ENCODE results near the gene ANGPT4. TPM values are rescaled to one million over a fixed set of nuclear protein-coding genes. Genes with fewer than 3 reads are reported as not detected.

The ANGPT4 gene
- total and polyA plus RNA-seq, 5 donors from 2014 or later = not detected

GRCh38 chr20:910870-911770, 5.0 kb downstream of the ANGPT4 start:
- Mint-ChIP-seq H3K27me3 (peaks cover 5% of the 10 kb centered on the region), H3K4me3 (no peak overlapping the region)

GRCh38 chr20:910132-910869, 5.8 kb downstream of the ANGPT4 start:
- no peaks in the 10 kb centered on the region for H3K4me1 Mint-ChIP-seq
- H3K27ac Mint-ChIP-seq = no peak overlapping the region
- Histone ChIP-seq H3K36me3 (ENCODE audit: control insufficient read depth, insufficient read depth, low read length) (no peaks in the 10 kb centered on the region), H3K27me3 (ENCODE audit: control insufficient read depth, insufficient read depth, low read length) (peaks cover 2% of the 10 kb centered on the region), H3K4me1 (ENCODE audit: control insufficient read depth, insufficient read depth, low read length, poor library complexity, severe bottlenecking) (no peaks in the 10 kb centered on the region), H3K27ac (ENCODE audit: insufficient read depth, low read length, poor library complexity, severe bottlenecking) (no peak overlapping the region), H3K9me3 (ENCODE audit: control insufficient read depth in 2 of 2, low read length in 2 of 2) (no peaks in the 10 kb centered on the region), H3K4me3 (ENCODE audit: low read depth, low read length) (no peak overlapping the region)
- no peaks in the 10 kb centered on the region for H3K9me3 Mint-ChIP-seq
- peaks cover 4% of the 10 kb centered on the region for H3K27me3 Mint-ChIP-seq
- ATAC-seq (ENCODE audit: low read depth in 2 of 2) = no peak
- no peak overlapping the region for H3K4me3 Mint-ChIP-seq
- no peak for DNase-seq
- no peaks in the 10 kb centered on the region for H3K36me3 Mint-ChIP-seq

More at GRCh38 chr20:910870-911770, 5.0 kb downstream of the ANGPT4 start:
- Histone ChIP-seq H3K27ac (ENCODE audit: insufficient read depth, low read length, poor library complexity, severe bottlenecking) (no peak overlapping the region), H3K4me1 (ENCODE audit: control insufficient read depth, insufficient read depth, low read length, poor library complexity, severe bottlenecking) (no peaks in the 10 kb centered on the region), H3K27me3 (ENCODE audit: control insufficient read depth, insufficient read depth, low read length) (peaks cover 2% of the 10 kb centered on the region), H3K4me3 (ENCODE audit: low read depth, low read length) (no peak overlapping the region), H3K36me3 (ENCODE audit: control insufficient read depth, insufficient read depth, low read length) (no peaks in the 10 kb centered on the region), H3K9me3 (ENCODE audit: control insufficient read depth in 2 of 2, low read length in 2 of 2) (no peaks in the 10 kb centered on the region)
- ATAC-seq (ENCODE audit: low read depth in 2 of 2) (no peak), DNase-seq (no peak)
- peak overlapping the region in 1 of 3 donors; percentile 77 for H3K27ac Mint-ChIP-seq
- H3K4me1 Mint-ChIP-seq = no peaks in the 10 kb centered on the region
- H3K9me3 Mint-ChIP-seq = no peaks in the 10 kb centered on the region
- no peaks in the 10 kb centered on the region for H3K36me3 Mint-ChIP-seq

- Mint-ChIP-seq H3K4me1 (no peaks in the 10 kb centered on the region), H3K27ac (peak overlapping the region in 1 of 3 donors; percentile 48), H3K36me3 (no peaks in the 10 kb centered on the region), H3K4me3 (no peak overlapping the region), H3K27me3 (no peaks in the 10 kb centered on the region), H3K9me3 (no peaks in the 10 kb centered on the region)
- Histone ChIP-seq H3K27ac (ENCODE audit: insufficient read depth, low read length, poor library complexity, severe bottlenecking) (no peak overlapping the region), H3K36me3 (ENCODE audit: control insufficient read depth, insufficient read depth, low read length) (no peaks in the 10 kb centered on the region), H3K4me1 (ENCODE audit: control insufficient read depth, insufficient read depth, low read length, poor library complexity, severe bottlenecking) (no peaks in the 10 kb centered on the region), H3K4me3 (ENCODE audit: low read depth, low read length) (no peak overlapping the region), H3K9me3 (ENCODE audit: control insufficient read depth in 2 of 2, low read length in 2 of 2) (no peaks in the 10 kb centered on the region), H3K27me3 (ENCODE audit: control insufficient read depth, insufficient read depth, low read length) (peaks cover 2% of the 10 kb centered on the region)
- ATAC-seq (ENCODE audit: low read depth in 2 of 2) = no peak
- no peak for DNase-seq
These were observed 6.5 kb downstream of the ANGPT4 start for GRCh38 chr20:909641-910040.

GRCh38 chr20:906703-907270, 9.3 kb downstream of the ANGPT4 start:
- no peak for ATAC-seq (ENCODE audit: low read depth in 2 of 2)
- no peak for DNase-seq
- no peak overlapping the region for H3K4me3 Mint-ChIP-seq
- H3K27me3 ChIP-seq (ENCODE audit: control insufficient read depth, insufficient read depth, low read length) = no peaks in the 10 kb centered on the region
- H3K27ac Mint-ChIP-seq = peak overlapping the region in 1 of 3 donors; percentile 66
- no peaks in the 10 kb centered on the region for H3K36me3 ChIP-seq (ENCODE audit: control insufficient read depth, insufficient read depth, low read length)
- no peaks in the 10 kb centered on the region for H3K36me3 Mint-ChIP-seq
- no peaks in the 10 kb centered on the region for H3K27me3 Mint-ChIP-seq
- no peaks in the 10 kb centered on the region for H3K9me3 ChIP-seq (ENCODE audit: control insufficient read depth in 2 of 2, low read length in 2 of 2)
- no peak overlapping the region for H3K27ac ChIP-seq (ENCODE audit: insufficient read depth, low read length, poor library complexity, severe bottlenecking)
- no peaks in the 10 kb centered on the region for H3K9me3 Mint-ChIP-seq
- no peaks in the 10 kb centered on the region for H3K4me1 ChIP-seq (ENCODE audit: control insufficient read depth, insufficient read depth, low read length, poor library complexity, severe bottlenecking)
- H3K4me3 ChIP-seq (ENCODE audit: low read depth, low read length) = no peak overlapping the region
- no peaks in the 10 kb centered on the region for H3K4me1 Mint-ChIP-seq

GRCh38 chr20:906001-906520, 10.1 kb downstream of the ANGPT4 start:
- Mint-ChIP-seq H3K27ac (no peak overlapping the region), H3K4me1 (no peaks in the 10 kb centered on the region), H3K27me3 (no peaks in the 10 kb centered on the region), H3K36me3 (no peaks in the 10 kb centered on the region), H3K4me3 (no peak overlapping the region), H3K9me3 (peaks cover 0 to 1% (median 0%) of the 10 kb centered on the region in 7 donors)
- ATAC-seq (ENCODE audit: low read depth in 2 of 2) (no peak), DNase-seq (no peak)
- H3K4me3 ChIP-seq (ENCODE audit: low read depth, low read length) = no peak overlapping the region
- no peak overlapping the region for H3K27ac ChIP-seq (ENCODE audit: insufficient read depth, low read length, poor library complexity, severe bottlenecking)
- H3K27me3 ChIP-seq (ENCODE audit: control insufficient read depth, insufficient read depth, low read length) = no peaks in the 10 kb centered on the region
- no peaks in the 10 kb centered on the region for H3K4me1 ChIP-seq (ENCODE audit: control insufficient read depth, insufficient read depth, low read length, poor library complexity, severe bottlenecking)
- no peaks in the 10 kb centered on the region for H3K9me3 ChIP-seq (ENCODE audit: control insufficient read depth in 2 of 2, low read length in 2 of 2)
- no peaks in the 10 kb centered on the region for H3K36me3 ChIP-seq (ENCODE audit: control insufficient read depth, insufficient read depth, low read length)

- no peaks in the 10 kb centered on the region for H3K27me3 ChIP-seq (ENCODE audit: control insufficient read depth, insufficient read depth, low read length)
- H3K36me3 ChIP-seq (ENCODE audit: control insufficient read depth, insufficient read depth, low read length) = no peaks in the 10 kb centered on the region
- Mint-ChIP-seq H3K27me3 (no peaks in the 10 kb centered on the region), H3K4me3 (no peak overlapping the region), H3K4me1 (no peaks in the 10 kb centered on the region), H3K36me3 (no peaks in the 10 kb centered on the region), H3K9me3 (peaks cover 0 to 5% (median 0%) of the 10 kb centered on the region in 7 donors), H3K27ac (no peak overlapping the region)
- H3K4me3 ChIP-seq (ENCODE audit: low read depth, low read length) = no peak overlapping the region
- no peak for DNase-seq
- no peaks in the 10 kb centered on the region for H3K4me1 ChIP-seq (ENCODE audit: control insufficient read depth, insufficient read depth, low read length, poor library complexity, severe bottlenecking)
- H3K27ac ChIP-seq (ENCODE audit: insufficient read depth, low read length, poor library complexity, severe bottlenecking) = no peak overlapping the region
- H3K9me3 ChIP-seq (ENCODE audit: control insufficient read depth in 2 of 2, low read length in 2 of 2) = no peaks in the 10 kb centered on the region
- ATAC-seq (ENCODE audit: low read depth in 2 of 2) = no peak
These were observed 10.7 kb downstream of the ANGPT4 start for GRCh38 chr20:905396-905961.

GRCh38 chr20:904039-904545, 12.0 kb downstream of the ANGPT4 start:
- H3K27ac Mint-ChIP-seq = no peak overlapping the region
- Histone ChIP-seq H3K27me3 (ENCODE audit: control insufficient read depth, insufficient read depth, low read length) (no peaks in the 10 kb centered on the region), H3K4me1 (ENCODE audit: control insufficient read depth, insufficient read depth, low read length, poor library complexity, severe bottlenecking) (no peaks in the 10 kb centered on the region), H3K27ac (ENCODE audit: insufficient read depth, low read length, poor library complexity, severe bottlenecking) (no peak overlapping the region), H3K36me3 (ENCODE audit: control insufficient read depth, insufficient read depth, low read length) (no peaks in the 10 kb centered on the region), H3K9me3 (ENCODE audit: control insufficient read depth in 2 of 2, low read length in 2 of 2) (no peaks in the 10 kb centered on the region), H3K4me3 (ENCODE audit: low read depth, low read length) (no peak overlapping the region)
- no peaks in the 10 kb centered on the region for H3K27me3 Mint-ChIP-seq
- no peak for ATAC-seq (ENCODE audit: low read depth in 2 of 2)
- peaks cover 4% of the 10 kb centered on the region for H3K36me3 Mint-ChIP-seq
- H3K4me1 Mint-ChIP-seq = no peaks in the 10 kb centered on the region
- DNase-seq = no peak
- H3K4me3 Mint-ChIP-seq = no peak overlapping the region
- peaks cover 0 to 5% (median 0%) of the 10 kb centered on the region in 7 donors for H3K9me3 Mint-ChIP-seq

All from CD4-positive, CD25-positive, alpha-beta regulatory T cell (primary cell).